GM19351 (cell line): ENCODE measurements around the gene ZNF683.

Experiments
- ATAC-seq: cut with Tn5 transposase; IDR thresholded peaks from one replicate; pipeline ENCODE4 v1.9.1; 2021; ENCODE audit warnings: mild to moderate bottlenecking, moderate library complexity; ENCODE audit not compliant: unreplicated experiment

ZNF683 gene

GRCh38 chr1:26359981-26360806, 12.4 kb downstream of the ZNF683 start:
- ATAC-seq = no peak

DNA sequence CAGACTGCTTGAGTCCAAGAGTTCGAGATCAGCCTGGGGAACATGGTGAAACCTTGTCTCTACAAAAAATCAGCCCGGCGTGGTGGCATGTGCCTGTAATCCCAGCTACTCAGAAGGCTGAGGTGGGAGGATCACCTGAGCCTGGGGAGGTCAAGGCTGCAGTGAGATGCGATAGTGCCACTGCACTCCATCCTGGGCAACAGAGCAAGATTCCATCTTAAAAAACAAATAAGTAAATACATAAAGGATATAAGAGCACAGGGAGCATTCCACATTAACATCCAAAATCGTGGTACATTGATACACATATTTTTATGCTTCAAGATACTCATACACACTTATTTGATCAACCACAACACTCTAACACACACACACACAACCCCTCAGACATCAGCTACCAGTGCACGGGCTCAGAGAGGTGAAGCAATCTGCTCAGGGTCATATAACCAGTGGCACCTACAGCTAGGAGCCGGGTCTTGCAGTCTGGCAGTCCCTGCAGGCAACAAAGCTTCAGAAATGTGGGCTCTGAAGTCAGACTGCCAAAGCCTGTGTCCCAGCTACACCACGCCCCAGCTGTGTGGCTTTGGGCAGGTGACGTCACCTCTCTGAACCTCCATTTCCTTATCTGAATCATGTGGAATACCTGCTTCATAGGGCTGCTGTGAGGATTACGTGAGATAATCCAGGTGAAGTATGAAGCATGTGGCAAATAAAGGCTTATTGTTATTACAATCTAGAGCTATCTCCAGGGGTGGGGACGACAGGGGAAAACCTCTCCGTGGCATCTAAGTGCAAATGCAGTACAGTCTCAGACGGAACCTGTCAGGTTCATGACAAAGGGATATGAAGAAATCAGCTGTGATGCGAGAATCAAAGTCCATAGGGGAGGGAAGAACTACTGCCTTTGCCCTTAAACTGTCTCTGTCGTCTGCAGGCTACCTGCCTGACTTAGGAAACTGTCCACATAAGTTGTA, 13.9 kb downstream of the ZNF683 start:
- ATAC-seq = no peak

GRCh38 chr1:26357121-26357602, 15.4 kb downstream of the ZNF683 start:
- ATAC-seq = no peak

DNA sequence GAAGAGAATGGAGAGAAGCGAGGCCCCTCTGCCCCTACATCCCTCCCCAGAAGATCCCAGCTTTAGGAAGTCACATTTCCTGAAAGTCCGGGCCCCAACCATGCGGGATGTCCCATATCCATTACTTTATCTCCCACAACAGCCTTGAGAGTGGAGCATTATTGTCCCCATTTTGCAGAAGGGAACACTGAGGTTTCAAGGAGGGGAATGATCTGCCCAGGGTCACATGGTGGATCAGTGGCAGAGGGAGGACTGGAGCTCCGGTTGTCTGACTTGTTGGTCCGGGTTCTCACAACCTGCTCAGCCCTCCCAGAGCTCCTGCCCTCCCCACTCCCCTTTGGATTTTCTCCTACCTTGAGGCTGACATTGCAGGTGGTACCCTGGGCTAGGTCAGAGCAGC, 16.4 kb downstream of the ZNF683 start:
- no peak for ATAC-seq

DNA sequence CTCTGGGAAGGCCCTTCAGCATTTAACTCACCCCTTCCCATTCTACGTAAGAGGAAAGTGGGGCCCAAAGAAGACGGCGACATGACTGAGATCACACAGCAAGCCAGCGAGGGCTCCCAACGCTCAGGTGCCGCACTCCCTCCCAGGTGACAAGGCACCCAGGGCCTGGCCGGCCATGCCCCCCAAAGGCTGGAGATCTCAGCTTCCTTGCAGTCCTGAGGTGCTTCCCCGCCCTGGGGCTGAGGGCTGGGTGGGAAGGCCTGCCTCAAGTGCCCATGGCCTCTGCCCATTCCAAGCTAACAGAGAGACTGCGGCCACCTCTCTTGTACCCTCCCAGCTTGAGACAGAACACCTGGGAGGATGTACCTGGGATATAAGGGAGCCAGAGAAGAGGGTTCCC, 17.6 kb downstream of the ZNF683 start:
- no peak for ATAC-seq

DNA sequence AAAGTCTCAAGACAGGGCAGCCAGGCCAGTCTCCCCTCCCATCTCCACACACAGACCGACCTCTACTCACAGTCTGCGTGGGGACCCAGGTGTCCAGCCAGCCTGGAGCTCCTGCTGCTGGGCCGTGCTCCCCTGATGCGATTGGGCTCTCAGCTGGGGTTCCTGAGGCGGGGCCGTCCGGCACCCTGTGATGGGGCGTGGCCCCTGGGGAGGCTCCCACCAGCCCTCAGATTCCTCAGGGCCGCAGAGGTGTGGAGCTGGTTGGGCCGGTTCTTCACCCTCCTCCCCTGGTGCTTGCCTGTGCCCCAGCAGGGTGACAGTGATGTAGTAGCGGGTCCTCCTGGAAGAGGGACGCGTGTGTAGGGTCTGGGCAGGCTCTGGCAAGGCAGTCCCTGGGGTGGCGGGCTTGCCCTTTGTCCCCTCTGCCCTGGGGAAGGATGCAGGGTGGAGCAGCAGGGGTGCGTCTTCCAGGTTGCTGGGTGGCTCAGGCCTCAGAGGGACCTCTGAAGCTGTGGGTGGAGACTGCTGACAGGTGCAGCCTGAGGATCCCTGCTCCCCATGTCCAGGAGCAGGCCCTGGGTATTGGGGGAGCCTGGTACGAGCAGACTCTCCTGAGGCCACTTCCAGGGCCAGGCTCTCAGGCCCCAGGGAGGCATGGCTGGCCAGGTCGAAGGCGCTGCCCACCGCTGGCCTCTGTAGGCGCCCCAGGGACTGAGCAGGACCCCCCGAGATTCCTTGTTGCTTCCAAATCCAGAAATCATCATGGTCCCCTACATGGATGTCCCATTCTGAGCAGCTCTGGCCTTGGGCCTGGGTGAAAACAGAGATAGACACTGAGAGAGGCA, 18.4 kb downstream of the ZNF683 start, which contains the start of gene CRYBG2:
Gene CRYBG2, minus strand, starts transcription at position 155 of the 845 bp plus-strand sequence. CDS start 7,473 bp downstream, outside the sequence.
- ATAC-seq = no peak

DNA sequence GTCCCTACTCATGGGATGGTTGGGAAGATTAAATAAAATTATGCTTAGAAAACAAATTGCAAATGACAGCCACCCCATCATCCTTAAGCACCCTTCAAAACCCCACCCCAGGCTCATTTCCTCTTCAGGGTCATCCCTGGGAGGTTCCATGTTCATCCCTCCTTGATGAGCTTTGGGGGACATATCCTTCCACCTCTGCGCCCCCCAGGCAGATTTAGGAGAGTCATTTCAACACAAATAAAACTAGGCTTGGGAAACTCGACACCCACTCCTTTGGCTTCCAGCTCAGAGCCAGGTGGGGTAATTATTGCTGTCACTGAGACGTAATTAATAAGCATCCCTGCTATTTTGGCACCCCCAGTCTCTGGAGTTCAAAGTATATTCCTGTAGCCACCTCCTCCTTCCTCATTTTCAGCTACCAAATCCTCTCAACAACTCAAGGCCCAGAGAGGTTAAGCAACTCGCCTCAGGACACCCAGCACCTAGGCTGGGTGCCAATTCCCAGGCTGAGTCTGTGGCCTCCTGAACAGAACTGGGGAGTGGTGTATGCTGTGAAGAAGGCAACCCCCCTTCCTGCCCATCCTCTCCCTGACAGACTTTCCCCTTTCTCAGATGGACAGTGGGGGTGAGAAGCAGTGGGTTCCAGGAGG, 19.2 kb downstream of the ZNF683 start:
- ATAC-seq = no peak

DNA sequence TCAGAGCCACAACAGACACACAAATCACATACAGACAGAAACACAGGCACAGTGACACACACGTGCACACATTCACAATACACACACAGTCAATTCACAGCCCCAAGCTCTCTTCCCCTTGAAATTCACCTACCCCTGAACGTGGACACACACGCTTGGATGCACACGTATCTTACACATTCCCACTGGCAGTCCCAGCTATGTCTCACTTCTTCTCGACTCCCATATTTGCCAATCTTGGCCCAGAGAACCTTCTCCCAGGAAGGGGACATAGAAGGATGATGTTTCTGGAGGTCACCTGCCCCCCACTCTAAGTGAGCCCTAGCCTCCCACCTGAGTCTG, 20.2 kb downstream of the ZNF683 start:
- no peak for ATAC-seq

- ATAC-seq = no peak
Observed at GRCh38 chr1:26351590-26352337, 20.8 kb downstream of the ZNF683 start.

DNA sequence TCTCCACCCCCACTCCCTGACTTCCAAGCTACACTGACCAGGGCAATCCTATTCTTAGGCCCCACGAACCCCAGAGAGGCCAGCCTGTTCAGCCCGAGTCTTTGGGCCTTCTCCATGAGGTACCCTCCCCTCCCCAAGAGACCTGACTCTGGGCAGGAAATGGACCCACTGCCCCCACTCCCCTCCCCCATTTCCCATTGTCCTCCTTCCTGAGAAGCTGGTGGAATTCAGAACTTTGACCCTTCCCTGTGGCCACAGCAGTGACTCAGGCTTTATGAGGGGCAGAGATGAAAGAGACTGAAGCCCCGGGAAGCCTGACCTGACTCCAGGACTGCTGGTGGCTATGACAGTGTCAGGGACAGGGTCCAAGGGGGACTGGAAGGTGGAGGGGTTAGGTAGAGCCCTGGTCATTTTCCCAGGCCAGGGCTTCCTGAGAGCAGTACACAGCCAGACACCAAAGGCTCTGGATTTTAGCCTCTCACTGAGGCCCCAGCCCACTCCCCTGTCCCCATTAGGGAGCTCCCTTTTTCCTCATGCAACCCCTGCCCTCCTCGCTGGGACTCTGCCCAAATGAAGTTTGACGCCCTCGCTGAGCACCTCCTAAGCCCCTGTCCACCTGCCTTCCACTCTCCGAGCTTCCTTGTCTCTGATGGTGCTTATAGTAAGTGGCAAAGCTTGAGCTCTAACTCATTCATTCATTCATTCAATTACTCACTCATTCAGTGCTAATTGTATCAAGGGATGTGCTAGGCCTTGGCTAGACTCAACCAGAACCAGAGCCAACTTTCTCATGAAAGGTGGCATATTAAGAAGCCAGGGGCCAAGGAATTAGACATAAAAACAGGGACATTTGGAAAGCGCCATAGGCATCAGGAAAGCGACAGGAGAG, 21.6 kb downstream of the ZNF683 start:
- no peak for ATAC-seq

DNA sequence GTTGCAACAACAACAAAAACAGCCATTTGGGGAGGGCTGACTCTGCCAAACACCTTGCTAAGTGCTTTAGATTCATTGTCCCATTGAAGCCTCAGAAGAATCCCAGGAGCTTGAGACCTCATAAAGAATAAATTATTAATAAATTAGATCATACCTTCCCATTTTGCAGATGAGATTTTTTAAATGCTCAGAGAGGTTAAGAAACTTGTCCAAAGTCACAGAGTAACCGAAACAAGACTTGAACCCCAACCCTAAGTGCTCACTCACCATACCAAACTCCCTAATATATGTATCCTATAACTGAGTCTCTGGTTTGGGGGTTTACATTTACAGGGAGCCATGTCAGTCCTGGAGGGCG, 22.2 kb downstream of the ZNF683 start:
- ATAC-seq = no peak

DNA sequence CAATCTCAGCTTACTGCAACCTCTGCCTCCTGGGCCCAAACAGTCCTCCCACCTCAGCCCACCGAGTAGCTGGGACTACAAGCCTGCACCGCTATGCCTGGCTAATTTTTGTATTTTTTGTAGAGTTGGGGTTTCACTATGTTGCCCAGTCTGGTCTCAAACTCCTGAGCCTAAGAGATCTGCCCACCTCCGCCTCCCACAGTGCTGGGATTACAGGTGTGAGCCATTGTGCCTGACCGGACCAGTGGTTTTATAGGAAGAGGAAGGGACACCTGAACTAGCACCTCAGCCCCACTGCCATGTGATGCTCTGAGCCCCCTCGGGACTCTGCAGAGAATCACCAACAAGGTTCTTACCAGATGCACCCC, 22.7 kb downstream of the ZNF683 start:
- ATAC-seq = no peak

DNA sequence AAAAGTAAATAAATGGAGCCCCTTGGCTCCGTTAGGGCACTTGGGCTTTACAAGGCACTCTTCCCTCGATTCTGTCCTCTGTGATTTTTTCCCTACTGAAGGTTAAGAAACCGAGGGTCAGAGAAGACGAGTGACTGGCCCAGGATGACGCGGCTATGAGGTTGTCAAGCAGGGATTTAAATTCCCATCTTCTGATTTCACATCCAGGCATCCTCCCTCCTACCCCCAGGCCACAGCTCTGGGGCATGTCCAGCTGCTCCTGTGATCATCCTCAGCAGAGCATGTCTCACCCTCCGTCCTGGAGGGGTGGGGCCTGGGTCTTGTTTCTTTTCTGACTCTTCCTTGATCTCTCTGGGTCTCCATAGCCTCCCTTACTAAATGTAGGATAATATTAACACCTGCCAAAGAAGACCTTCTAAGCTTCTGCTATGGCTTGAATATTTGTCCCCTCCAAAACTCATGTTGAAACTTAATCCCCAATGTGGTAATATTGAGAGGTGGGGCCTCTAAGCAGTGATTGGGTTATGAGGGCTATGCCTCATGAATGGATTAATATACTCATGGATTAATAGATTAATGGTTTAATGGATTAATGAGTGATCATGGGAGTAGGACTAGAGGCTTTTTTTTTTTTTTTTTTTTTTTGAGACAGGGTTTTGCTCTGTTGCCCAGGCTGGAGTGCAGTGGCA, 23.2 kb downstream of the ZNF683 start:
- ATAC-seq = no peak

- ATAC-seq = no peak
Observed at GRCh38 chr1:26346274-26347033, 26.1 kb downstream of the ZNF683 start.

- no peak for ATAC-seq
Observed at GRCh38 chr1:26345718-26346117, 26.8 kb downstream of the ZNF683 start.

- ATAC-seq = no peak
Observed at GRCh38 chr1:26344147-26344920, 28.2 kb downstream of the ZNF683 start.

- no peak for ATAC-seq
Observed at GRCh38 chr1:26340047-26340481, 32.5 kb downstream of the ZNF683 start.
